ENCODE data around the gene ABCA8. TPM values are rescaled to one million over a fixed set of nuclear protein-coding genes. Genes with fewer than 3 reads are reported as not detected.
"Not testable (repeated sequence)": the region's sequence is repeated elsewhere in the genome, so short reads cannot be mapped to it uniquely, and the experiment has no call there.

ABCA8 gene
- total and polyA plus RNA-seq, 7 experiments from 2014 or later = not detected

DNA sequence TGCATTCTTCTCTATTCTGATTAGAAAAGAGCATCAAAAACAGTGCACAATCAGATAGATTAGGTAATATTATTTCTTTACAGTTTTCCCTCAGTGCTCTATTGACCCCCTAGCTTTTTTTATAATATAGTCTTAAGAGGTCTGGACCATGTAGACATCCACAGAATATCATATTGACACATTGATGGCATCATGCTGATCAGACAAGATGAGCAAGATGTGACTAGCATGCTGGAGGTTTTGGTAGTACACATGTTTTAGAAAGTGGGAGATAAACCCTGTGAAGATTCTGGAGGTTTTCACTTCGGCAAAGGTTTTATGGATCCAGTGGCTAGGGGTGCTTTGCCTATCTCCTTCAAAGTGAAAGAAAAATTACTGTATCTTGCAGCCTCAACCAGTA lies 2.8 kb upstream of the ABCA8 start:
- intact Hi-C loops (cut with micrococcal nuclease) = no loop called here
- no peak for ATAC-seq

DNA sequence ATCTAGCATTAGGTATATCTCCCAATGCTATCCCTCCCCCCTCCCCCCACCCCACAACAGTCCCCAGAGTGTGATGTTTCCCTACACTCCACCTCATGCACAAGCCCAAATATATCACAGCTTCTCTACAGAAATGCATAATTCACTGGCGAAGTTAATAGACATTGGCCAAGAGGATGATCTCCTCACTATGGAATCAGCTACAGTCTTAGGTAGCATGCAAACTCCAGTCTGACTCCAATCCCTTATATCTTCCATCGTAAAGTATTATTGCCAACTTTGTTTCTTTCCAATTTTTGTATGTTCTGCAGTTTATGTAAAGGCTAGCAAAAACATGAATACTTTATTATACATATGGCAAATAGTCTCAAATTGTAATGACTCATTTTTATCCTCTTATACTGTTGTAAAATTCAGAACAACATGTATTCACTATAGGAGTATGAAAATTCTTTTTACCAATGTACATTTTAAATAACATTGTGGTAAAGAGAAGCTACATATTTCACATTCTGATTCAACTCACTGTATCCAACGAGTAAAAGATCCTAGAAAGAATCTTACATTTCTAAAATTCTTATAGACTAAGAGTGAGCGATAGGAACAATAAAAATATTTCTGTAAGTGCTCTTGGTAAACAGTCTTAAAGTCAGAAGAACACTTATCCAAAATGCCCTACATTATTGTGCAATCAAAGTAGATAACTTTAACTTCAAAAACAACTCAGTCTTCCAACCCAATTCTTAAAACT lies 871 bp downstream of the ABCA8 start:
- Histone ChIP-seq H3K27me3 (ENCODE audit: control insufficient read depth in 2 of 2, insufficient read depth in 2 of 2, low read length in 2 of 2) (no peaks in the 10 kb centered on the region), H3K9me3 (ENCODE audit: control insufficient read depth in 2 of 3, low read length in 3 of 3) (no peaks in the 10 kb centered on the region), H3K4me1 (ENCODE audit: control insufficient read depth in 2 of 2, insufficient read depth in 2 of 2, low read length in 2 of 2) (no peaks in the 10 kb centered on the region), H3K4me3 (ENCODE audit: low read length) (no peak overlapping the region), H3K36me3 (ENCODE audit: control insufficient read depth in 2 of 3, insufficient read depth in 3 of 3, low read length in 3 of 3) (no peaks in the 10 kb centered on the region), H3K27ac (ENCODE audit: low read depth, low read length) (no peak overlapping the region)
- POLR2A ChIA-PET = no interaction called here
- H3K4me1 Mint-ChIP-seq = no peaks in the 10 kb centered on the region
- H3K4me3 Mint-ChIP-seq = no peak overlapping the region
- no peak overlapping the region for H3K27ac Mint-ChIP-seq
- ATAC-seq (no peak), DNase-seq (no peak)
- intact Hi-C loops (cut with micrococcal nuclease) = no loop called here
- H3K27me3 Mint-ChIP-seq = peaks cover 0 to 24% (median 7%) of the 10 kb centered on the region in 5 donors
- no peaks in the 10 kb centered on the region for H3K36me3 Mint-ChIP-seq
- CTCF ChIA-PET = no interaction called here
- peaks cover 0 to 4% (median 0%) of the 10 kb centered on the region in 11 donors for H3K9me3 Mint-ChIP-seq

More for the DNA sequence above, 2.8 kb upstream of the ABCA8 start:
- Histone ChIP-seq H3K27me3 (ENCODE audit: control insufficient read depth in 2 of 2, insufficient read depth in 2 of 2, low read length in 2 of 2) (no peaks in the 10 kb centered on the region), H3K4me3 (ENCODE audit: low read length) (no peak overlapping the region), H3K9me3 (ENCODE audit: control insufficient read depth in 2 of 3, low read length in 3 of 3) (no peaks in the 10 kb centered on the region), H3K27ac (ENCODE audit: low read depth, low read length) (no peak overlapping the region), H3K4me1 (ENCODE audit: control insufficient read depth in 2 of 2, insufficient read depth in 2 of 2, low read length in 2 of 2) (no peaks in the 10 kb centered on the region), H3K36me3 (ENCODE audit: control insufficient read depth in 2 of 3, insufficient read depth in 3 of 3, low read length in 3 of 3) (no peaks in the 10 kb centered on the region)
- H3K27ac Mint-ChIP-seq = no peak overlapping the region
- DNase-seq = no peak
- H3K27me3 Mint-ChIP-seq = peaks cover 0 to 10% (median 8%) of the 10 kb centered on the region in 5 donors
- peaks cover 0 to 5% (median 0%) of the 10 kb centered on the region in 11 donors for H3K9me3 Mint-ChIP-seq
- ChIA-PET CTCF (no interaction called here), POLR2A (no interaction called here)
- H3K4me3 Mint-ChIP-seq = no peak overlapping the region
- H3K36me3 Mint-ChIP-seq = no peaks in the 10 kb centered on the region
- H3K4me1 Mint-ChIP-seq = no peaks in the 10 kb centered on the region

DNA sequence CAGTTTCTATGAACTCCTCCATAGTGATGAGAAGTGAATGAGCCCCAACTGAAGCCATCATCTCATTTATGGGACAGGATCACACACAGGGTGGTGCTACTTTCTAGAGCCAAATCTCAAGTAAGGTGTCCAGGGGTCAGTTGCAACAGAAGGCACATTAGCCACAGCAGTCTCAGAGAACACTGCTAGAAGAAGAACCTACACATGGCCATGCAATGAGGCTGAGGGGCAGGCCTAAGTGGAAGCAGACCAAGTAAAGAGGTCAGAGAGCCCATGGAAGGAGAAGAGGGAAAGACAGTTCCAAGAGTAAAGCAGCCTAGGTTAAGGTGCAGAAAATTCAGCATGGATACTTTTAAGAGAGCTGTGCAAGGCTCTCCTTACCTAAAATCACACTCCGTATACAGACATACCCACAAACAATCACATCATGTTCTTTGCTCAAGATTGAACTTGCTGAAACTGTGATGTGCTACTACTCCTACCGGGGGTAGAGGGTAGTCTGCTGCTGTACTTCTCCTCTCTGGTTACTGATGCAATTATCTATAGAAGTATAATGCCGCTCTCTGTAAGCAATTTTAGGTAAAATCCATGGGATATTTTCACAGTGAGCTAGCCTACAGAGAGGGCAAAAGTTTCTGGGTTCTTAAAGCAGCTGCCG lies 1.7 kb downstream of the ABCA8 start:
- Mint-ChIP-seq H3K27me3 (peaks cover 0 to 26% (median 14%) of the 10 kb centered on the region in 5 donors), H3K9me3 (peaks cover 0 to 5% (median 0%) of the 10 kb centered on the region in 11 donors), H3K4me1 (no peaks in the 10 kb centered on the region), H3K27ac (no peak overlapping the region), H3K4me3 (no peak overlapping the region), H3K36me3 (no peaks in the 10 kb centered on the region)
- no peak for DNase-seq
- intact Hi-C loops (cut with micrococcal nuclease) = no loop called here
- no peak overlapping the region for H3K27ac ChIP-seq (ENCODE audit: low read depth, low read length)
- POLR2A ChIA-PET = no interaction called here
- H3K27me3 ChIP-seq (ENCODE audit: control insufficient read depth in 2 of 2, insufficient read depth in 2 of 2, low read length in 2 of 2) = no peaks in the 10 kb centered on the region
- no peaks in the 10 kb centered on the region for H3K4me1 ChIP-seq (ENCODE audit: control insufficient read depth in 2 of 2, insufficient read depth in 2 of 2, low read length in 2 of 2)
- ATAC-seq = no peak
- no peaks in the 10 kb centered on the region for H3K9me3 ChIP-seq (ENCODE audit: control insufficient read depth in 2 of 3, low read length in 3 of 3)
- CTCF ChIA-PET = no interaction called here
- H3K36me3 ChIP-seq (ENCODE audit: control insufficient read depth in 2 of 3, insufficient read depth in 3 of 3, low read length in 3 of 3) = no peaks in the 10 kb centered on the region
- no peak overlapping the region for H3K4me3 ChIP-seq (ENCODE audit: low read length)

DNA sequence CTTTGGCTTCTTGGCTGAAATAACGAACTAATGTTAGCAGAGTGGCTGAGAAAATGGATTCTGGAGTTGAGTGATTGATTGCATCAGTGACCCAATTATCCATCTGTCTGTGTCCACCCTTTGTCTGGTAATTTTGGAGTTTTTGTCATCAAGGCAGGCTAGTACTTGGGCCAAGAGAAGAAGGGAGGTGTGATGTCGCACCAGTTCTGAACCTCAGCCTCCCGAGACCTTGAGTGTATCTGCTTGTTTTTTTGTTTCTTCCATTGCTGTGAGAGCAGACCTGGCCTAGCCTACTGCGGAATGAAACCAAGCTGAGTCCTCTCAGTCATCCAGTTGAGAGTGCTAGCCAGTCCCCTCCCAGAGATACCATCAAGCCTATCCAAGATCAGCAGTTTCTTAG lies 4.5 kb downstream of the ABCA8 start:
- Mint-ChIP-seq H3K27ac (no peak overlapping the region), H3K36me3 (no peaks in the 10 kb centered on the region), H3K4me1 (no peaks in the 10 kb centered on the region), H3K4me3 (no peak overlapping the region), H3K27me3 (peaks cover 0 to 26% (median 6%) of the 10 kb centered on the region in 5 donors), H3K9me3 (peaks cover 0 to 11% (median 0%) of the 10 kb centered on the region in 11 donors)
- H3K27ac ChIP-seq (ENCODE audit: low read depth, low read length) = no peak overlapping the region
- DNase-seq = no peak
- ATAC-seq = no peak
- ChIA-PET POLR2A (no interaction called here), CTCF (no interaction called here)
- no peaks in the 10 kb centered on the region for H3K36me3 ChIP-seq (ENCODE audit: control insufficient read depth in 2 of 3, insufficient read depth in 3 of 3, low read length in 3 of 3)
- H3K27me3 ChIP-seq (ENCODE audit: control insufficient read depth in 2 of 2, insufficient read depth in 2 of 2, low read length in 2 of 2) = no peaks in the 10 kb centered on the region
- H3K9me3 ChIP-seq (ENCODE audit: control insufficient read depth in 2 of 3, low read length in 3 of 3) = no peaks in the 10 kb centered on the region
- H3K4me3 ChIP-seq (ENCODE audit: low read length) = no peak overlapping the region
- intact Hi-C loops (cut with micrococcal nuclease) = no loop called here
- no peaks in the 10 kb centered on the region for H3K4me1 ChIP-seq (ENCODE audit: control insufficient read depth in 2 of 2, insufficient read depth in 2 of 2, low read length in 2 of 2)

DNA sequence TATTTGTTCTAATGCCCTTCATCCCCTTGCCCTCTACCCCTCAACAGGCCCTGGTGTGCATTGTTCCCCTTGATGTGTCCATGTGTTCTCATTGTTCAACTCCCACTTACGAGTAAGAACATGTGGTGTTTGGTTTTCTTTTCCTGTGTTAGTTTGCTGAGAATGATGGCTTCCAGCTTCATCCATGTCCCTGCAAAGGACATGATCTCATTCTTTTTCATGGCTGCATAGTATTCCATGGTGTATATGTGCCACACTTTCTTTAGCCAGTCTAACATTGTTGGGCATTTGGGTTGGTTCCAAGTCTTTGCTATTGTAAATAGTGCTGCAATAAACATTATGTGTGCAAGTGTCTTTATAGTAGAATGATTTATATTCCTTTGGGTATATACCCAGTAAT lies 7.3 kb downstream of the ABCA8 start:
- DNase-seq; POLR2A ChIA-PET; H3K36me3 Mint-ChIP-seq; intact Hi-C loops (cut with micrococcal nuclease); H3K4me1 Mint-ChIP-seq; H3K4me1 ChIP-seq (ENCODE audit: control insufficient read depth in 2 of 2, insufficient read depth in 2 of 2, low read length in 2 of 2); H3K4me3 Mint-ChIP-seq; H3K27ac Mint-ChIP-seq; H3K36me3 ChIP-seq (ENCODE audit: control insufficient read depth in 2 of 3, insufficient read depth in 3 of 3, low read length in 3 of 3); H3K27ac ChIP-seq (ENCODE audit: low read depth, low read length); H3K9me3 ChIP-seq (ENCODE audit: control insufficient read depth in 2 of 3, low read length in 3 of 3); H3K27me3 ChIP-seq (ENCODE audit: control insufficient read depth in 2 of 2, insufficient read depth in 2 of 2, low read length in 2 of 2); CTCF ChIA-PET; ATAC-seq; H3K4me3 ChIP-seq (ENCODE audit: low read length): not testable (repeated sequence)
- Mint-ChIP-seq H3K27me3 (peaks cover 0 to 20% (median 6%) of the 10 kb centered on the region in 5 donors), H3K9me3 (peaks cover 0 to 11% (median 0%) of the 10 kb centered on the region in 11 donors)

DNA sequence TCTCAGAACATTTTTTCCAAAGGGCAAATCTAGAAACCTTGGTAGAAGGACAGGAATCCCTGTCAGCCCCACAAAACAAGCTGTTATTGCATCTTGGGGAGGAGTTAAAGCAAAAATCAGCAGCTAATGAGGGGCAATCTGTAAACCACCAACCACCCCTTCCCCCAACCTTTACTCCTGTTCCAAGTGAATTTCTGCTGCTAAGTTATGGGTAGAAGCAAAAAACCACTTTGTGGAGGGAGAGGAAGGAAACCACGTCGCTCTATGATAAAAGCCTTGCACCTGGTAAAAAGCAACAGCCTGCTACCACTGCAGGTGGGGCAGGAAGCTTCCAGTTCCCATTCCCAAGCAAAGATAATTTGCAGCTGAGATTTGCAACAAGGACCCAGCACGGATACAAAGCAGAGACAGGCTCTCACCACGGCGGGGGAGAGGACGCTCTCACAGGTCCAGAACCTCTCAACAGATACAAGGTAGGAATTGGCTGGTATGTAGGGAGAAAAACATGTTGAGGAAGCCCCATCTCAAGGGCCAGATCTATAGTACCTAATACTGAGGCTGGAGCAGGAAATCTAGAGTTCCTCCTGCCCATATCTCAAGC lies 10.7 kb downstream of the ABCA8 start:
- peaks cover 0 to 4% (median 0%) of the 10 kb centered on the region in 7 donors for H3K4me1 Mint-ChIP-seq
- H3K27ac ChIP-seq (ENCODE audit: low read depth, low read length) = no peak overlapping the region
- H3K9me3 Mint-ChIP-seq = peaks cover 0 to 11% (median 0%) of the 10 kb centered on the region in 11 donors
- no peaks in the 10 kb centered on the region for H3K4me1 ChIP-seq (ENCODE audit: control insufficient read depth in 2 of 2, insufficient read depth in 2 of 2, low read length in 2 of 2)
- H3K9me3 ChIP-seq (ENCODE audit: control insufficient read depth in 2 of 3, low read length in 3 of 3) = no peaks in the 10 kb centered on the region
- no peaks in the 10 kb centered on the region for H3K36me3 ChIP-seq (ENCODE audit: control insufficient read depth in 2 of 3, insufficient read depth in 3 of 3, low read length in 3 of 3)
- no peaks in the 10 kb centered on the region for H3K27me3 ChIP-seq (ENCODE audit: control insufficient read depth in 2 of 2, insufficient read depth in 2 of 2, low read length in 2 of 2)
- no peak overlapping the region for H3K4me3 ChIP-seq (ENCODE audit: low read length)
- ChIA-PET POLR2A (no interaction called here), CTCF (interaction anchor here (0.5 kb wide), 1 partner anchor 21 kb away, joined by 4 read pairs; no protein-coding TSS in a partner anchor)
- no peak overlapping the region for H3K4me3 Mint-ChIP-seq
- intact Hi-C loops (cut with micrococcal nuclease) = no loop called here
- peaks cover 0 to 13% (median 8%) of the 10 kb centered on the region in 5 donors for H3K27me3 Mint-ChIP-seq
- H3K27ac Mint-ChIP-seq = no peak overlapping the region
- ATAC-seq = no peak
- no peaks in the 10 kb centered on the region for H3K36me3 Mint-ChIP-seq
- no peak for DNase-seq
